ENCODE measurements around the gene AQP7.

AQP7 gene

DNA sequence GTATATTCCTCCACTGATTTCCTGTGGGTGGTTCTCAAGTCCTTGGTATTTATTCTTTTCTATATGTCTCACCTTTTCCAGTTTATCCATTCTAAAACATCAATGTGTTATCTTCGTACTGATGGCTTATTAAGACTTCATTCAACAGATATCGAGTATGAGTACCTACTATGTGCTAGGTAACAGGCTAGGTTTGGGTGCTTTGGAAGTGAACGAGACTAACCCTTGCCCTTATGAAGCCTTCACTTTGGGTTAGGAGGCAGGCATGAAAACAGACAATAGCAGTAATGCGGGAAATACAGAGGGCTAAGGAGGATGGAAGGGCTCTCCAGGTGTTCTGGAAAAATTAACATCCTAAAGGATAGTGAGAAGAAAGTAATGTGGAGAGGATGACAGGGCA, 53.4 kb downstream of the AQP7 start:
- Histone ChIP-seq H3K27ac (ENCODE audit: low read depth, low read length, severe bottlenecking) (no peak overlapping the region), H3K4me1 (ENCODE audit: control insufficient read depth, insufficient read depth, low read length, poor library complexity, severe bottlenecking) (no peaks in the 10 kb centered on the region)

DNA sequence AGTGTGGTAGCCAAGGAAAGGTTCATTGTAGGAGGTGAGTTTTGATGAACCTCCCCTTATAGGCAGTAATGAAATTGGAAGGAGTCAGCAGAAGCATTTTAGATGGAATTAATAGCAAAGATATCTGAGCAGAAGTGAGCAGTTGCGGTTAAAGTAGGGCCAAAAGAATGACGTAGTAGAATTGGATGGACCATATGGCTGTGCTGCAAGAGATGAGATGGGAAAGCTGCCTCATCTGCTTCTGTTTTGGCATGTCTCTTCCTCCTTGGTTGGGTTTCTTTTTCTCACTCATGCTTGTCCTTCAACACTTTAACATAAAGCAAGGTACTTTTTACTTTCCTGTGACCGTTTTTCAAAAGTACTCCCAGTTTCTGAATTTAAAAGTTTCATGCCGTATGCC, 55.8 kb downstream of the AQP7 start:
- 100% methylated on average over 2 of the region's 4 CpGs for WGBS, 2 experiments (ENCODE audit: insufficient coverage in 2 of 2)
- peaks cover 74% of the 10 kb centered on the region for H3K36me3 ChIP-seq (ENCODE audit: control insufficient read depth, insufficient read depth, low read length)

More for the DNA sequence above, 53.4 kb downstream of the AQP7 start:
- 85 to 100% methylated on average over 2 to 3 of the region's 4 CpGs for whole genome bisulfite sequencing, 2 experiments (ENCODE audit: insufficient coverage in 2 of 2)
- Histone ChIP-seq H3K36me3 (ENCODE audit: control insufficient read depth, insufficient read depth, low read length) (peaks cover 57% of the 10 kb centered on the region), H3K9me3 (ENCODE audit: control insufficient read depth, low read length) (no peaks in the 10 kb centered on the region), H3K4me3 (ENCODE audit: extremely low read depth, insufficient read depth, low read length, poor library complexity, severe bottlenecking) (no peak overlapping the region)

GRCh38 chr9:33344145-33344544, 58.2 kb downstream of the AQP7 start:
- peaks cover 91% of the 10 kb centered on the region for H3K36me3 ChIP-seq (ENCODE audit: control insufficient read depth, insufficient read depth, low read length)
- H3K9me3 ChIP-seq (ENCODE audit: control insufficient read depth, low read length) = peaks cover 18% of the 10 kb centered on the region
- no peak overlapping the region for H3K27ac ChIP-seq (ENCODE audit: low read depth, low read length, severe bottlenecking)
- no peaks in the 10 kb centered on the region for H3K4me1 ChIP-seq (ENCODE audit: control insufficient read depth, insufficient read depth, low read length, poor library complexity, severe bottlenecking)
- H3K4me3 ChIP-seq (ENCODE audit: extremely low read depth, insufficient read depth, low read length, poor library complexity, severe bottlenecking) = no peak overlapping the region
- 100% methylated on average over 1 to 3 of the region's 3 CpGs for WGBS, 2 experiments (ENCODE audit: insufficient coverage in 2 of 2)

More for the DNA sequence above, 55.8 kb downstream of the AQP7 start:
- Histone ChIP-seq H3K9me3 (ENCODE audit: control insufficient read depth, low read length) (no peaks in the 10 kb centered on the region), H3K27ac (ENCODE audit: low read depth, low read length, severe bottlenecking) (no peak overlapping the region), H3K4me1 (ENCODE audit: control insufficient read depth, insufficient read depth, low read length, poor library complexity, severe bottlenecking) (no peaks in the 10 kb centered on the region), H3K4me3 (ENCODE audit: extremely low read depth, insufficient read depth, low read length, poor library complexity, severe bottlenecking) (no peak overlapping the region)

DNA sequence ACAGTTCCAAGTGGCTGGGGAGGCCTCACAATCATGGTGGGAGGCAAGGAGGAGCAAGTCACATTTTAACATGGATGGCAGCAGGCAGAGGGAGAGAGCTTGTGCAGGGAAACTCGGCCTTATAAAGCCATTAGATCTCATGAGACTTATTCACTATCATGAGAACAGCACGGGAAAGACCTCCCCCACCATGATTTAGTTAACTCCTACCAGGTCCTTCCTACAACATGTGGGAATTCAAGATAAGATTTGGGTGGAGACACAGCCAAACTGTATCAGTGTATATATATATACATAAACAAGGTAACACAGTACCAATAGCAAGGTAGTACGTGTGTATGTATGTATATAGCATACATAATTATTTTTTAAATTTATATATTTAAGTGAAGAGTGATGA, 61.2 kb downstream of the AQP7 start:
- peaks cover 21% of the 10 kb centered on the region for H3K9me3 ChIP-seq (ENCODE audit: control insufficient read depth, low read length)
- no peak overlapping the region for H3K27ac ChIP-seq (ENCODE audit: low read depth, low read length, severe bottlenecking)
- H3K36me3 ChIP-seq (ENCODE audit: control insufficient read depth, insufficient read depth, low read length) = peaks cover 91% of the 10 kb centered on the region
- H3K4me3 ChIP-seq (ENCODE audit: extremely low read depth, insufficient read depth, low read length, poor library complexity, severe bottlenecking) = no peak overlapping the region
- WGBS, 2 experiments (ENCODE audit: insufficient coverage in 2 of 2) = no CpG with 5 or more reads among the region's 3 CpGs
- H3K4me1 ChIP-seq (ENCODE audit: control insufficient read depth, insufficient read depth, low read length, poor library complexity, severe bottlenecking) = no peaks in the 10 kb centered on the region

- H3K9me3 ChIP-seq (ENCODE audit: control insufficient read depth, low read length) = peaks cover 21% of the 10 kb centered on the region
- no peaks in the 10 kb centered on the region for H3K4me1 ChIP-seq (ENCODE audit: control insufficient read depth, insufficient read depth, low read length, poor library complexity, severe bottlenecking)
- H3K27ac ChIP-seq (ENCODE audit: low read depth, low read length, severe bottlenecking) = no peak overlapping the region
- 97 to 100% methylated on average over 3 of the region's 3 CpGs for WGBS, 2 experiments (ENCODE audit: insufficient coverage in 2 of 2)
- peaks cover 88% of the 10 kb centered on the region for H3K36me3 ChIP-seq (ENCODE audit: control insufficient read depth, insufficient read depth, low read length)
- H3K4me3 ChIP-seq (ENCODE audit: extremely low read depth, insufficient read depth, low read length, poor library complexity, severe bottlenecking) = no peak overlapping the region
Measured at GRCh38 chr9:33340186-33340585, 62.2 kb downstream of the AQP7 start.
